Erythroblast (primary cell): ENCODE data around the gene PCDHA1.

ENCODE experiments used
- GATA1 ChIP-seq: IDR thresholded peaks from 2 replicates; pipeline ENCODE4 v1.6.1; 2011; ENCODE audit warnings: low read depth, mild to moderate bottlenecking, control low read depth, low read length, moderate library complexity
- POLR2A ChIP-seq: IDR thresholded peaks from 2 replicates; pipeline ENCODE4 v1.6.1; 2011; ENCODE audit warnings: mild to moderate bottlenecking, low read length

- TF ChIP-seq POLR2A (no peak), GATA1 (no peak)
Measured at GRCh38 chr5:140802781-140803271, 16.9 kb downstream of the PCDHA1 start.
